Lower leg skin (tissue), 4 donors: ENCODE measurements around the gene RHEBL1. TPM values are rescaled to one million over a fixed set of nuclear protein-coding genes. Genes with fewer than 3 reads are reported as not detected.

Source experiments
- DNase-seq, 2 donors: peaks; one replicate each; pipeline ENCODE4 v3.0.0-alpha.2; 2019; ENCODE audit warnings: low spot score in 2 of 2
- H3K4me3 ChIP-seq: fragments of 200-600 bp; sonication (generic); 2 replicates; pipeline ENCODE4 v1.5.1; 2017; ENCODE audit warnings: mild to moderate bottlenecking, low read depth; ENCODE audit not compliant: poor library complexity, severe bottlenecking
- CTCF ChIP-seq, 3 donors: fragments of 450-650 bp; IDR thresholded peaks; one replicate each; pipeline ENCODE4 v1.5.1; 2016; ENCODE audit warnings: antibody characterized with exemption in 3 of 3, mild to moderate bottlenecking in 3 of 3, moderate library complexity in 2 of 3
- POLR2A ChIP-seq, 2 donors: fragments of 450-650 bp; IDR thresholded peaks; one replicate each; pipeline ENCODE4 v1.6.1; 2016 to 2017; ENCODE audit warnings: antibody characterized with exemption in 2 of 2, mild to moderate bottlenecking in 1 of 2, moderate library complexity in 1 of 2
- WGBS, 2 donors: methylation state at CpG; one replicate each; pipeline ENCODE4 v1.1.5; 2018; 5-methylcytosine and 5-hydroxymethylcytosine counted together
- intact Hi-C: fragments of 100-400 bp; cut with DNase I; formaldehyde crosslinking; loops from one replicate; pipeline ENCODE4 v1.15.0; 2023; ENCODE audit warnings: low total_unique reads
- total RNA-seq, 4 donors: library from RNA; depleted of rRNA; stranded (reverse); fragments of >200 nt; gene quantifications; one replicate each; pipeline ENCODE4 v1.1.0, GENCODE V29; 2016

RHEBL1 gene
- total RNA-seq, 4 donors from 2014 or later, result 1.4 to 2.1 (median 1.9) TPM

- intact Hi-C loops, result no loop called here
- DNase-seq, result no peak
- WGBS, 2 donors, result 88 to 92% methylated on average over 4 of the region's 4 CpGs
- TF ChIP-seq POLR2A (IDR thresholded peaks at IDR 0.05), result no peak
- no peak overlapping the region for H3K4me3 ChIP-seq
These were observed 44.3 kb downstream of the RHEBL1 start for GRCh38 chr12:49025463-49025862.

GRCh38 chr12:49024543-49024942, 45.2 kb downstream of the RHEBL1 start:
- no peak for TF ChIP-seq POLR2A (IDR thresholded peaks at IDR 0.05)
- no peak for TF ChIP-seq CTCF (IDR thresholded peaks at IDR 0.05)
- no peak for DNase-seq
- WGBS, 2 donors, result 88 to 89% methylated on average over 12 of the region's 12 CpGs
- intact Hi-C loops, result no loop called here
- no peak overlapping the region for H3K4me3 ChIP-seq

- TF ChIP-seq POLR2A (IDR thresholded peaks at IDR 0.05), result no peak
- no peak for TF ChIP-seq CTCF (IDR thresholded peaks at IDR 0.05)
- intact Hi-C loops, result no loop called here
- no peak overlapping the region for H3K4me3 ChIP-seq
- DNase-seq, result no peak
- 95 to 96% methylated on average over 2 of the region's 2 CpGs for WGBS, 2 donors
These were observed 46.0 kb downstream of the RHEBL1 start for GRCh38 chr12:49023812-49024211.

- WGBS, 2 donors, result 82 to 91% methylated on average over 15 of the region's 15 CpGs
- intact Hi-C loops, result no loop called here
- TF ChIP-seq CTCF (IDR thresholded peaks at IDR 0.05), result no peak
- TF ChIP-seq POLR2A (IDR thresholded peaks at IDR 0.05), result no peak
- no peak overlapping the region for H3K4me3 ChIP-seq
- DNase-seq, result no peak
These were observed 47.1 kb downstream of the RHEBL1 start for GRCh38 chr12:49022558-49023178.

- peak in 1 of 2 donors; percentile 84 for DNase-seq
- 78 to 86% methylated on average over 11 of the region's 11 CpGs for WGBS, 2 donors
- intact Hi-C loops, result no loop called here
- TF ChIP-seq POLR2A (IDR thresholded peaks at IDR 0.05) (no peak), CTCF (IDR thresholded peaks at IDR 0.05) (no peak)
- H3K4me3 ChIP-seq, result no peak overlapping the region
These were observed 48.4 kb downstream of the RHEBL1 start for GRCh38 chr12:49021292-49021915.

GRCh38 chr12:49020441-49020840, 49.3 kb downstream of the RHEBL1 start:
- peak in 1 of 2 donors; percentile 82 for DNase-seq

More at GRCh38 chr12:49020441-49020840, 49.3 kb downstream of the RHEBL1 start:
- no peak overlapping the region for H3K4me3 ChIP-seq
- 74 to 77% methylated on average over 6 of the region's 6 CpGs for WGBS, 2 donors
- TF ChIP-seq POLR2A (IDR thresholded peaks at IDR 0.05) (no peak), CTCF (IDR thresholded peaks at IDR 0.05) (no peak)
- intact Hi-C loops, result no loop called here
